Measurements from ENCODE around the gene FAM174B.

DNA sequence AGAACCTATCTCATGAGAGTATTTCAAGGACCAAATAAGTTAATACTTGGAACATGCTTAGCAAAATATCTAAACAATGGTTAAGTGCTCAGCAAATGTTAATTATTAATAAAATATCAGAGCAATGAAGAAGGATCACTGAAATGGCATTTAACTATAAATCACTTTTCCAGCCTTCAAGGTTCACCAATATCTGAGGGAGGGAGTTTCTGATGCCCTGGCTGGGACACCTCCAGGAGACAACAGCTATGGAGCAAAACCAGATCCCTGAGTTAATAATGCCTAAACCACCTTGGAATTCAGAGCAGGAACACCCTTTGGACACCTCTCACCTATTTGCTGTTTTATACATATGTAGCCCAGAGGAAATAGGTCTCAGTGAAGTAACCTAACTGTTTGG lies 6.4 kb upstream of the FAM174B start:
- TF ChIP-seq, protein P1, sequence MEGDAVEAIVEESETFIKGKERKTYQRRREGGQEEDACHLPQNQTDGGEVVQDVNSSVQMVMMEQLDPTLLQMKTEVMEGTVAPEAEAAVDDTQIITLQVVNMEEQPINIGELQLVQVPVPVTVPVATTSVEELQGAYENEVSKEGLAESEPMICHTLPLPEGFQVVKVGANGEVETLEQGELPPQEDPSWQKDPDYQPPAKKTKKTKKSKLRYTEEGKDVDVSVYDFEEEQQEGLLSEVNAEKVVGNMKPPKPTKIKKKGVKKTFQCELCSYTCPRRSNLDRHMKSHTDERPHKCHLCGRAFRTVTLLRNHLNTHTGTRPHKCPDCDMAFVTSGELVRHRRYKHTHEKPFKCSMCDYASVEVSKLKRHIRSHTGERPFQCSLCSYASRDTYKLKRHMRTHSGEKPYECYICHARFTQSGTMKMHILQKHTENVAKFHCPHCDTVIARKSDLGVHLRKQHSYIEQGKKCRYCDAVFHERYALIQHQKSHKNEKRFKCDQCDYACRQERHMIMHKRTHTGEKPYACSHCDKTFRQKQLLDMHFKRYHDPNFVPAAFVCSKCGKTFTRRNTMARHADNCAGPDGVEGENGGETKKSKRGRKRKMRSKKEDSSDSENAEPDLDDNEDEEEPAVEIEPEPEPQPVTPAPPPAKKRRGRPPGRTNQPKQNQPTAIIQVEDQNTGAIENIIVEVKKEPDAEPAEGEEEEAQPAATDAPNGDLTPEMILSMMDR (IDR thresholded peaks at IDR 0.05; ENCODE audit: low read length), result no peak
- no peak for TF ChIP-seq EZH2phosphoT487 (IDR thresholded peaks at IDR 0.05; ENCODE audit: low read length)

Measured in MM.1S (cell line).